Epithelial cell of proximal tubule (primary cell): ENCODE data around the gene PTMA. TPM values are rescaled to one million over a fixed set of nuclear protein-coding genes. Genes with fewer than 3 reads are reported as not detected.
"Not testable (repeated sequence)": the region's sequence is repeated elsewhere in the genome, so short reads cannot be mapped to it uniquely, and the experiment has no call there.

ENCODE experiments used
- DNase-seq: peaks from one replicate; pipeline ENCODE4 v3.0.0-alpha.2; 2011; ENCODE audit warnings: low read depth
- H3K4me3 ChIP-seq: 2 replicates; pipeline ENCODE4 v1.5.1; 2011; ENCODE audit warnings: low read depth, mild to moderate bottlenecking, low read length
- total RNA-seq: library from RNA; depleted of rRNA; stranded (reverse); fragments of >200 nt; gene quantifications from 2 replicates; pipeline ENCODE4 v1.2.3, GENCODE V29; 2015
- TF ChIP-seq, protein P1 (sequence below): conservative IDR thresholded peaks from 2 replicates; pipeline ENCODE4 v1.5.1; 2012; ENCODE audit warnings: low read depth, mild to moderate bottlenecking, low read length

PTMA gene
- total RNA-seq, 1 donor from 2014 or later: 2,011 TPM

DNA sequence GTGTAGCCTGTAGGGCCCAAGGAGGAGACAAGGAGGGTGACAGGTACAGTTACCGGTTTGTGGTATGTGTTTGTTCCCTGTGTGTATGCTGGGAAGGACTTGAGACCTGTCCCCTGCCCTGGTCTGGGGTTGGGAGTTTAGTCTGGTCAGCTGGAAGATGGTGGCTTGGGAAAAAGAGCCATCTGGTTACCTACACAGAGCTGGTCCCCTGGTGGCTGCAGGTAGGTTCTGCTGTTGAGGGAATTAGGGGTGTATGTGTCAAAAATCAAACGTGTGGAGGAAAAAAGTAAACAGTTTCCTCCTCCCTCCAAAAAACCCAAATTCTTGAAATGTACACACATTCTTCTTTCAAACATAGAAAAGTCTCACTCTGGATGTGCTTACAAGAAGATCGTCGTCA is 24.3 kb downstream of the PTMA start:
- no peak overlapping the region for H3K4me3 ChIP-seq
- no peak for DNase-seq
- TF ChIP-seq, protein P1, sequence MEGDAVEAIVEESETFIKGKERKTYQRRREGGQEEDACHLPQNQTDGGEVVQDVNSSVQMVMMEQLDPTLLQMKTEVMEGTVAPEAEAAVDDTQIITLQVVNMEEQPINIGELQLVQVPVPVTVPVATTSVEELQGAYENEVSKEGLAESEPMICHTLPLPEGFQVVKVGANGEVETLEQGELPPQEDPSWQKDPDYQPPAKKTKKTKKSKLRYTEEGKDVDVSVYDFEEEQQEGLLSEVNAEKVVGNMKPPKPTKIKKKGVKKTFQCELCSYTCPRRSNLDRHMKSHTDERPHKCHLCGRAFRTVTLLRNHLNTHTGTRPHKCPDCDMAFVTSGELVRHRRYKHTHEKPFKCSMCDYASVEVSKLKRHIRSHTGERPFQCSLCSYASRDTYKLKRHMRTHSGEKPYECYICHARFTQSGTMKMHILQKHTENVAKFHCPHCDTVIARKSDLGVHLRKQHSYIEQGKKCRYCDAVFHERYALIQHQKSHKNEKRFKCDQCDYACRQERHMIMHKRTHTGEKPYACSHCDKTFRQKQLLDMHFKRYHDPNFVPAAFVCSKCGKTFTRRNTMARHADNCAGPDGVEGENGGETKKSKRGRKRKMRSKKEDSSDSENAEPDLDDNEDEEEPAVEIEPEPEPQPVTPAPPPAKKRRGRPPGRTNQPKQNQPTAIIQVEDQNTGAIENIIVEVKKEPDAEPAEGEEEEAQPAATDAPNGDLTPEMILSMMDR: peak; percentile 30

DNA sequence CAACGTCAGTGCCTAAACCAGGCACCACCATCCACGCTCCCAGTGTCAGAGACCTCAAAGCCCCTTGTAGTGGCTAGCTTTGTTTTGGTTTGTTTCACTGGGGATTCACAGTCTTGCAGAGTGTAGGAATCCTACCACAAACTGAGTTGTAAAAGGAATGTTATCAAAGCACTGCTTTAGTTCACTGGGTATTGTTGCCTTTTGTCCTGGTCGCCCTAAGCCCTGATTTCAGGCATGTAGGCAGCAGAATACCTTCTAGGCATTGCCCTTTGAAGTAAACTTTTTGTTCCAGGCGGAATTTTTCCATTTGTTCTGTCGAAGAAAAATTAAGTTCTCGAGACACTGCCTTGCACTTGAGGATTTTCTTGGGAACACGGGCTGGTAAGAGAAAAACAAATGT is 29.4 kb downstream of the PTMA start:
- TF ChIP-seq, protein P1: no peak
- DNase-seq: no peak
- no peak overlapping the region for H3K4me3 ChIP-seq

DNA sequence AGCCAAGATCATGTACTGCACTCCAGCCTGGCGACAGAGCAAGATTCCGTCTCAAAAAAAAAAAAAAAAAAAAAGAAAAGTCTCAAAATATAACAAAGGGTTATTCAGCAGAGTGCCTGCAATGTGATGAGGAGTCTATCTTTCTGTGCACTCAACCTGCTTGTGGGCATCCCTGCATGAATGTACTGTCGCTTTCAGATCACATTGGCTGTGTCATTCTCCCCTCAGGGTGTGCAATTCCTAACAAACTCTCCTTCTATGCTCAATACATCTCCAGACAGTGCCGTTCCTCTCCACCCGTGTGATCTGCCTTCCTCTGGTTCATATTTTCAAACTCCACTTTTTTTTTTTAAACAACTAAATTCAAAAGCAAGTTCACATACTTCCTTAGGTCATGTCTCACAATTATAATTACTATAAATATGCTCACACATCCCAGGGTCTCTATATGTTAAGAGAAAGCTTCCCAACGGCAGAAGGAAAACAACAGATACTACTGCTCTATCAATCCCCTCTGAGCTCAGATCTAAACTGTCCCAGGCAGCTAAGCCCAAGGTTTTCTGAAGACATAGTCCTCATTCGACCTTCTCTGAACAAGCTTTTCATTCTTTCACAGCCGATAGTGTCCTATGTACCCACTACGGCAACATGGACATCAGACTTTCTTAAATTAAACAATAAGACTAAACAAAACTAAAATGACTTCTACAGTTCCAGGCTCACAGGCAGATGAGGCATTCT is 35.2 kb downstream of the PTMA start:
- no peak for DNase-seq
- TF ChIP-seq, protein P1: no peak
- H3K4me3 ChIP-seq: no peak overlapping the region

DNA sequence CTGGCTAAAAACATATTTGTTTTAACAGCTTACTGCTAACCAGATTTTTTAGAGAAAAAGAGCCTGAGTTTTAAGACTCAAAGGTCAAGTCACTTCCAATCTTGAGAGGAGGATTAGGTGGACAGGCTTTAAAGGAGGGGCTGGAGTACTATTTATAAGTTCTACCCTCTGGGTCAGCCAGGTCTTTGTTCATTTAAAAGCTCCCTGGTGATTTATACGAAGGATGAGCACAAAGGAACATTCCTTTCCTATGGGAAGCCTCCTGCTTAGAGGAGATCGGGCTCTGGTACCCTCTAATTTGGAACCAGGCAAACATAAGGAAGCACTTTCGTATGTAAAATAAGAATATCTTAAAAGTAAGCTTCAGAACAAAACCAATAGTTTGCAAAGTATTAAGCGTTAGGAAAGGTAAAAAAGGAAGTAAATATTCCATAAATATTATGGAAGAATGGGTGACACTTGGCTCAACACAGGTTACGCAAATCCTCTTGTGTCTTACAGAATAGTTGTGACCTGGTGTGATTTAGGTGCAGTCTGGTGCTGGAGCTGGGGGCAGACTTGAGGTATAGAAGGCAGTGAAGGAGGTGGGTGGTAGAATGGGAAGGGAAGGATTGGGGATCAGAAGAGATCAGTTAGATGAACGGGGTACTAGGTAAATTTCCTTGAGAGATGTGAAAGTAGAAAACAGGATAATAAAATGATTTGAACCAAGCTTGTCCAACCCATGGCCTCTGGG is 37.1 kb downstream of the PTMA start:
- H3K4me3 ChIP-seq: no peak overlapping the region
- DNase-seq: no peak
- TF ChIP-seq, protein P1: no peak

DNA sequence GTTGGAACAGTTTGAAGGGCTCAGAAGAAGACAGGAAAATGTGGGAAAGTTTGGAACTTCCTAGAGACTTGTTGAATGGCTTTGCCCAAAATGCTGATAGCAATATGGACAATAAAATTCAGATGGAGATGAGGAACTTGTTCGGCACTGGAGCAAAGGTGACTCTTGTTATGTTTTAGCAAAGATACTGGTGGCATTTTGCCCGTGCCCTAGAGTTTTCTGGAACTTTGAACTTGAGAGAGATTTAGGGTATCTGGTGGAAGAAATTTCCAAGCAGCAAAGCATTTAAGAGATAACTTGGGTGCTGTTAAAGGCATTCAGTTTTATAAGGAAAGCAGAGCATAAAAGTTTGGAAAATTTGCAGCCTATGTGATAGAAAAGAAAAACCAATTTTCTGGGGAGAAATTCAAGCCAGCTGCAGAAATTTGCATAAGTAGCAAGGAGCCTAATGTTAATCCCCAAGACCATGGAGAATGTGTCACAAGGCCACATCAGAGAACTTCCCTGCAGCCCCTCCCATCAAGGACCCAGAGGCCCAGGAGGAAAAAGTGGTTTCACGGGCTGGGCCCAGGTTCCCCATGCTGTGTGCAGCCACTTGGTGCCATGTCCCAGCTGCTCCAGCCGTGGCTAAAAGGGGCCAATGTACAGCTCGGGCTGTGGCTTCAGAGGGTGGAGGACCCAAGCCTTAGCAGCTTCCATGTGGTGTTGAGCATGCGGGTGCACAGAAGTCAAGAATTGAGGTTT is 40.0 kb downstream of the PTMA start:
- not testable (repeated sequence) for DNase-seq, H3K4me3 ChIP-seq

DNA sequence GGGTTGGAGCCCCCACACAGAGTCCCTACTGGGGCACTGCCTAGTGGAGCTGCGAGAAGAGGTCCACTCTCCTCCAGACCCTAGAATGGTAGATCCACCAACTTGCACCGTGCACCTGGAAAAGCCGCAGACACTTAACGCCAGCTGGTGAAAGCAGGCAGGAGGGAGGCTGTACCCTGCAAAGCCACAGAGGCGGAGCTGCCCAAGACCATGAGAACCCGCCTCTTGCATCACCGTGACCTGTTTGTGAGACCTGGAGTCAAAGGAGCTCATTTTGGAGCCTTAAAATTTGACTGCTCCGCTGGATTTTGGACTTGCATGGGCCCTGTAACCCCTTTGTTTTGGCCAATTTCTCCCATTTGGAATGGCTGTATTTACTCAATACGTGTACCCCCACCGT is 40.7 kb downstream of the PTMA start:
- not testable (repeated sequence) for H3K4me3 ChIP-seq, DNase-seq

DNA sequence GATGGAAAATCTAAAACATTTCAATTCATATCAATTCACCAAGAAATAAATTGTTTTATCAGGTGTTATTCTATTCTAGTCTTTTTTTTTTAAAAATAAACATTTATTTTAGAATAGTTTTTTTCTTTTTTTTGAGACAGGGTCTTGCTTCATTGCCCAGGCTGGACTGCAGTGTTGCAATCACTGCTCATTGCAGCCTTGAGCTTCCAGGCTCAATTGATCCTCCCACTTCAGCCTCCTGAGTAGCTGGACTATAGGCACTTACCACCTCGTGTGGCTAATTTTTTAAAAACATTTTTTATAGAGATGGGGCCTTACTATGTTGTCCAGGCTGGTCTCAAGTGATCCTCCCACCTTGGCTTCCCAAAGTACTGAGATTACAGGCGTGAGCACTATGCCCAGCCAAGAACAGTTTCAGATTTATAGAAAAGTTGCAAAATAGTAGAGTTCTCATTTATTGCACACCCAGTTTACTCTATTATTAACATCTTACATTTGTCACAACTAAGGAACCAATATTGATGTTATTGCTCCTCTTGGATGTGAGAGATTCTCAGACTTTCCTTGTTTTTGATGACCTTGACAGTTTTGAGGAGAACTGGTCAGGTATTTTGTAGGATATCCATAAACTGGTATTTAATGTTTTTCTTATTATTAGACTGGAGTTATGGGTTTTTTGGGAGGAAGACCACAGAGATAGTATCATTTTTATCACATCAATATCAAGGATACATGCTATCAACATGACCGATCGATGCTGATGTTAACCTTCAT is 42.9 kb downstream of the PTMA start:
- TF ChIP-seq, protein P1: no peak
- DNase-seq: no peak
- H3K4me3 ChIP-seq: no peak overlapping the region
